Dermis microvascular lymphatic vessel endothelial cell (primary cell): Measurements from ENCODE around the gene STIP1. TPM values are rescaled to one million over a fixed set of nuclear protein-coding genes. Genes with fewer than 3 reads are reported as not detected.

Source experiments
- DNase-seq, 2 donors: peaks; one replicate each; pipeline versions ENCODE4 v3.0.0 to v3.0.0-alpha.2; 2010; ENCODE audit warnings: low read depth in 2 of 2
- total RNA-seq: library from RNA; depleted of rRNA; stranded (reverse); fragments of >200 nt; gene quantifications from 2 replicates; pipeline ENCODE4 v1.2.1, GENCODE V29; 2014

The STIP1 gene
- total RNA-seq, 1 donor from 2014 or later, result 117 TPM

- DNase-seq, result no peak
Measured at GRCh38 chr11:64249563-64250414, 63.8 kb downstream of the STIP1 start.

GRCh38 chr11:64250415-64251015, 64.5 kb downstream of the STIP1 start:
- DNase-seq, result no peak

DNA sequence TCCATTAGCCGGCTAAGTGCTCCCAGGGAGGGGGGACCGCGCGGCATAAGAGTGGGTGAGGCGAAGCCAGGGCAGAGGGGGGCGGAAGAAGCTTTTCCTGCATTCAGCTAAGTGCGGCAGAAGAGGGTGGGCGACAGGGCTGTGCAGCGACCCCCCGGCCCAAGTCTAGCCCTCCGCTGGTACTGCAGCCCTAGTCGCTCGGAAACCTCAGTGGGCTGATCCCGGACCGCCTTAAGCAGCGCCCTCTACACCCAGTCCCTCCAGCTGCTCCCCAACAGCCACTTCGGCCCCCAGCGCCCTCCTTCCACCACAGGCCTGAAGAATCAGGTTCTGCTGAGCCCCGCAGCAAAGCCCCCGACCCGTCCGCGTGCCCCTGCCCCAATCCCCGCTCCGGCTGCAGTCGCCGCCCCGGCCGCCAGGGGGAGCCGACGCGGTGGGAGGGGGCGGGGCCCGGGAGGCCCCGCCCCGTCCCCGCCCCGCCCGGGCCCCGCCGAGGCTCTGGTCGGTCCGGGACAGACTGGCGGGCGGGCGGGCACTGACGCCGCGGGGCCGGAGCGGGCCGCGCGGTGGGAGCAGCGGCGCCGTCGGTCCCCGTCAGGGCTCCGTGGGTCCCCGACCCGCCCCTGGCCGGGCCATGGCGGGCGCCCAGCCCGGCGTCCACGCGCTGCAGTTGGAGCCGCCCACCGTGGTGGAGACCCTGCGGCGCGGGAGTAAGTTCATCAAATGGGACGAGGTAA, 65.2 kb downstream of the STIP1 start, which contains the start of gene PLCB3:
Gene PLCB3 (plus strand): TSS at position 515 of the 737 bp plus-strand sequence. CDS start 120 bp downstream, at position 635.
- DNase-seq, result peak in 1 of 2 donors; percentile 54

- no peak for DNase-seq
Measured at GRCh38 chr11:64251753-64252002, 65.7 kb downstream of the STIP1 start.

- no peak for DNase-seq
Measured at GRCh38 chr11:64252003-64252872, 66.3 kb downstream of the STIP1 start.

- DNase-seq, result no peak
Measured at GRCh38 chr11:64253043-64253442, 67.1 kb downstream of the STIP1 start.

- no peak for DNase-seq
Measured at GRCh38 chr11:64253481-64253880, 67.5 kb downstream of the STIP1 start.

Other genes starting within 250 kb of the STIP1 start
- gene NAA40, start 247.2 kb upstream of the STIP1 start, total RNA-seq, result 8.3 and 13.4 TPM in 2 replicates
- 297 and 328 TPM in 2 replicates for gene COX8A, start 211.6 kb upstream of the STIP1 start, total RNA-seq
- gene OTUB1, start 199.7 kb upstream of the STIP1 start, total RNA-seq, result 50.2 and 62.2 TPM in 2 replicates
- gene FLRT1, start 150.2 kb upstream of the STIP1 start, total RNA-seq, result not detected in 2 replicates
- 23.1 and 25.4 TPM in 2 replicates for gene MACROD1, start 20.1 kb upstream of the STIP1 start, total RNA-seq
- gene FERMT3, start 20.6 kb downstream of the STIP1 start, total RNA-seq, result 5.4 and 15.7 TPM in 2 replicates
- 19.3 and 27.6 TPM in 2 replicates for gene TRPT1, start 40.0 kb downstream of the STIP1 start, total RNA-seq
- gene NUDT22, start 40.1 kb downstream of the STIP1 start, total RNA-seq, result 26.4 and 31.1 TPM in 2 replicates
- 7.8 and 20.1 TPM in 2 replicates for gene DNAJC4, start 44.4 kb downstream of the STIP1 start, total RNA-seq
- gene VEGFB, start 48.4 kb downstream of the STIP1 start, total RNA-seq, result 7.7 and 22.4 TPM in 2 replicates
- gene FKBP2, start 54.9 kb downstream of the STIP1 start, total RNA-seq, result 51.3 and 69.7 TPM in 2 replicates
- 130 and 156 TPM in 2 replicates for gene PPP1R14B, start 60.8 kb downstream of the STIP1 start, total RNA-seq
- 16.3 and 17.3 TPM in 2 replicates for gene PLCB3, start 65.4 kb downstream of the STIP1 start, total RNA-seq
- gene BAD, start 98.5 kb downstream of the STIP1 start, total RNA-seq, result 65.4 and 65.7 TPM in 2 replicates
- 6.2 and 9.5 TPM in 2 replicates for gene GPR137, start 99.7 kb downstream of the STIP1 start, total RNA-seq
- not detected in 2 replicates for gene KCNK4, start 105.1 kb downstream of the STIP1 start, total RNA-seq
- 0.25 TPM in 1 of 2 replicates, not detected in the other for gene CATSPERZ, start 114.2 kb downstream of the STIP1 start, total RNA-seq
- gene ESRRA, start 119.4 kb downstream of the STIP1 start, total RNA-seq, result 42.0 and 56.0 TPM in 2 replicates
- 168 and 222 TPM in 2 replicates for gene TRMT112, start 131.4 kb downstream of the STIP1 start, total RNA-seq
- gene PRDX5, start 131.9 kb downstream of the STIP1 start, total RNA-seq, result 217 and 224 TPM in 2 replicates
- 1.5 and 1.8 TPM in 2 replicates for gene CCDC88B, start 154.0 kb downstream of the STIP1 start, total RNA-seq
- 29.4 and 35.8 TPM in 2 replicates for gene RPS6KA4, start 173.0 kb downstream of the STIP1 start, total RNA-seq